ENCODE data around the gene NFX1. TPM values are rescaled to one million over a fixed set of nuclear protein-coding genes. Genes with fewer than 3 reads are reported as not detected.

Gene NFX1
- polyA plus RNA-seq, 1 donor (not counting 4 experiments of a cell fraction or from before 2014, with no cell fraction given): 28.1 TPM

DNA sequence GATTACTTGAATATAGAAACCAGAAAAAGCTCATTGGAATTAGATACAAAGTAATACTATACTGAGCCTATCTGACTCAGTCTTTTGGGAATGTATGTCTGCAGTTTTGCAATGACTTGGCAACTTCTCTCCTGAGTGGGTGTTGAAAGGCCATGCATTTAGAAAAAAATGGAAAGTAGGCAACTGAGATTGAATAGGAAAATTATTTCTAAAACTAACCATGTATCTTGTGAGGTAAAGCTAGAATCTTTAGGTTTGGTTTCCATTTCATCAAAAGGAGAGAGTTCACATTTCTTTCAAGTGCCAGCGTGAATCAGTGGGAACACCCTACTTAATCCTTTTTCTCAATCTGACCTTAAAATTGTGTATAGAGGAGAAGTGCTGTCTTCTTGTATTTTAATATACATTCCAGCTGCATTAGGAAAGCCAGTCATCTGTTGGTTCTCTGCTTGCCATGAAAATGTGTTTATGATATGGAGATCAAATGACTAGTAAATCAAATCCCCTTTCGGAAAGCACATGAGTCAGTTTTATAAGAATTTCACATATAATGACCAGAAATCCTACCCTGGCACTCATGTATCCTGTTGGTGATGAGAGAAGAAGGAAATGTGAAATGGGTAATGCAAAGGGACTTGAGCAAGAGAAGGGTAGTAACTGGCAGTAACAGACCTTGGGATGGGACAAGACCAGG, 30.4 kb downstream of the NFX1 start:
- dilution Hi-C loops (cut with MboI; ENCODE audit: extremely low pct_ligation_motif_present, low sequenced_read_pairs): no loop called here
- no peaks in the 10 kb centered on the region for H4K20me1 ChIP-seq (ENCODE audit: control insufficient read depth, extremely low read depth, insufficient read depth, low read length)
- H3K4me3 ChIP-seq (ENCODE audit: control insufficient read depth in 2 of 3, extremely low read depth in 1 of 3, insufficient read depth in 2 of 3, low read depth in 1 of 3, low read length in 3 of 3): peak overlapping the region in 1 of 3 experiments; percentile 17
- H3K9me3 ChIP-seq (ENCODE audit: control insufficient read depth, low read depth, low read length): no peaks in the 10 kb centered on the region
- DNase-seq (ENCODE audit: low read depth, low spot score): no peak
- H3K27ac ChIP-seq (ENCODE audit: control insufficient read depth, insufficient read depth, low read length): peak overlapping the region; percentile 75
- peaks cover 21 to 40% of the 10 kb centered on the region in 2 experiments for H3K36me3 ChIP-seq (ENCODE audit: control insufficient read depth in 2 of 2, extremely low read depth in 1 of 2, insufficient read depth in 2 of 2, low read length in 2 of 2)
- TF ChIP-seq EZH2 (IDR thresholded peaks at IDR 0.05; ENCODE audit: low read length): no peak
- TF ChIP-seq CTCF (optimal IDR thresholded peaks at IDR 0.05 in 1 of 3, IDR thresholded peaks at IDR 0.05 in 1 of 3, conservative IDR thresholded peaks at IDR 0.05 in 1 of 3; ENCODE audit: extremely low read depth in 1 of 3, insufficient read depth in 2 of 3, low read length in 3 of 3): no peak
- H3K27me3 ChIP-seq (ENCODE audit: control insufficient read depth, extremely low read depth, insufficient read depth, low read length): no peaks in the 10 kb centered on the region
- H3K4me1 ChIP-seq (ENCODE audit: control insufficient read depth, extremely low read depth, insufficient read depth, low read length): peaks cover 20% of the 10 kb centered on the region
- peak overlapping the region; percentile 64 for H3K4me2 ChIP-seq (ENCODE audit: control insufficient read depth, extremely low read depth, insufficient read depth, low read depth, low read length)
- H3K79me2 ChIP-seq (ENCODE audit: control insufficient read depth, insufficient read depth, low read length): no peaks in the 10 kb centered on the region
- peaks cover 2% of the 10 kb centered on the region for H3K9me1 ChIP-seq (ENCODE audit: control insufficient read depth, extremely low read depth, insufficient read depth, low read length)
- FAIRE-seq: peak; percentile 75
- peak overlapping the region; percentile 57 for H3K9ac ChIP-seq (ENCODE audit: control insufficient read depth, extremely low read depth, insufficient read depth, low read length)
- H2AFZ ChIP-seq (ENCODE audit: control insufficient read depth, low read length): no peak overlapping the region

DNA sequence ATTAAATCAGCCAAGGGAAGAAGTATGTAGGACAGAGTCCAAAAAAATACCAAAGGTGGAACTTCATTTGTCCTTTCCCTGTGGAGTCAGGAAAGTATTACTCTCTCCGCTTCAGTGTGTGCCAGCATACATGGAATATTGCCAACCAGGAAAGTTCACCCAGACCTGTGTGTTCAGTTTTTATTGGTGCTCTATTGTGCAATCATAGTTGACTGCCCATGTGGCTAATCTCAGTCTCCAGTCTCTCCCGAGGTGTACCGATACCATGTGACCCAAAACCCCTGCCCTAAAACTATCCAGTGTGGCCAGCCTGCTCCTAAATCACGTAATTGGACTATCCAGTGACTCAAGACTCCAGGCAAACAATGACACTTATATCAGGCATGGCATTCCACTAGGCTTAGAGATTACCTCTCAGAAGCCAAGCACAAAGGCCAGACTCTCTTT, 38.8 kb downstream of the NFX1 start:
- H3K4me2 ChIP-seq (ENCODE audit: control insufficient read depth, extremely low read depth, insufficient read depth, low read depth, low read length): no peak overlapping the region

More for the DNA sequence above, 38.8 kb downstream of the NFX1 start:
- H3K79me2 ChIP-seq (ENCODE audit: control insufficient read depth, insufficient read depth, low read length): no peaks in the 10 kb centered on the region
- FAIRE-seq: no peak
- no peak overlapping the region for H3K4me3 ChIP-seq (ENCODE audit: control insufficient read depth in 2 of 3, extremely low read depth in 1 of 3, insufficient read depth in 2 of 3, low read depth in 1 of 3, low read length in 3 of 3)
- peaks cover 14 to 30% of the 10 kb centered on the region in 2 experiments for H3K36me3 ChIP-seq (ENCODE audit: control insufficient read depth in 2 of 2, extremely low read depth in 1 of 2, insufficient read depth in 2 of 2, low read length in 2 of 2)
- H3K27ac ChIP-seq (ENCODE audit: control insufficient read depth, insufficient read depth, low read length): peak overlapping the region; percentile 39
- H4K20me1 ChIP-seq (ENCODE audit: control insufficient read depth, extremely low read depth, insufficient read depth, low read length): no peaks in the 10 kb centered on the region
- H3K9me3 ChIP-seq (ENCODE audit: control insufficient read depth, low read depth, low read length): no peaks in the 10 kb centered on the region
- dilution Hi-C loops (cut with MboI; ENCODE audit: extremely low pct_ligation_motif_present, low sequenced_read_pairs): no loop called here
- H2AFZ ChIP-seq (ENCODE audit: control insufficient read depth, low read length): no peak overlapping the region
- H3K4me1 ChIP-seq (ENCODE audit: control insufficient read depth, extremely low read depth, insufficient read depth, low read length): peaks cover 11% of the 10 kb centered on the region
- H3K9me1 ChIP-seq (ENCODE audit: control insufficient read depth, extremely low read depth, insufficient read depth, low read length): no peaks in the 10 kb centered on the region
- no peak overlapping the region for H3K9ac ChIP-seq (ENCODE audit: control insufficient read depth, extremely low read depth, insufficient read depth, low read length)
- TF ChIP-seq CTCF (optimal IDR thresholded peaks at IDR 0.05 in 1 of 3, IDR thresholded peaks at IDR 0.05 in 1 of 3, conservative IDR thresholded peaks at IDR 0.05 in 1 of 3; ENCODE audit: extremely low read depth in 1 of 3, insufficient read depth in 2 of 3, low read length in 3 of 3) (no peak), EZH2 (IDR thresholded peaks at IDR 0.05; ENCODE audit: low read length) (no peak)
- H3K27me3 ChIP-seq (ENCODE audit: control insufficient read depth, extremely low read depth, insufficient read depth, low read length): no peaks in the 10 kb centered on the region
- DNase-seq (ENCODE audit: low read depth, low spot score): peak; percentile 35

All from keratinocyte (primary cell).